HuH-7.5 (cell line): ENCODE data around the gene SPATA16.
"Not testable (repeated sequence)": the region's sequence is repeated elsewhere in the genome, so short reads cannot be mapped to it uniquely, and the experiment has no call there.

ENCODE experiments used
- DNase-seq: peaks from one replicate; pipeline ENCODE4 v3.0.0; 2011; ENCODE audit warnings: low spot score

SPATA16 gene

GRCh38 chr3:173058229-173058628, 82.8 kb downstream of the SPATA16 start:
- no peak for DNase-seq

- no peak for DNase-seq
Measured at GRCh38 chr3:173055228-173055933, 85.7 kb downstream of the SPATA16 start.

- DNase-seq = no peak
Measured at GRCh38 chr3:173049360-173049759, 91.7 kb downstream of the SPATA16 start.

- no peak for DNase-seq
Measured at GRCh38 chr3:173045770-173046382, 95.2 kb downstream of the SPATA16 start.

- DNase-seq = no peak
Measured at GRCh38 chr3:173044998-173045397, 96.0 kb downstream of the SPATA16 start.

- no peak for DNase-seq
Measured at GRCh38 chr3:173043757-173044156, 97.3 kb downstream of the SPATA16 start.

- no peak for DNase-seq
Measured at GRCh38 chr3:173038484-173038871, 102.6 kb downstream of the SPATA16 start.

GRCh38 chr3:173037840-173038483, 103.1 kb downstream of the SPATA16 start:
- no peak for DNase-seq

GRCh38 chr3:173030273-173030672, 110.8 kb downstream of the SPATA16 start:
- DNase-seq = no peak

GRCh38 chr3:173028351-173028750, 112.7 kb downstream of the SPATA16 start:
- DNase-seq = no peak

- no peak for DNase-seq
Measured at GRCh38 chr3:173027429-173027828, 113.6 kb downstream of the SPATA16 start.

- DNase-seq = no peak
Measured at GRCh38 chr3:173025941-173026340, 115.1 kb downstream of the SPATA16 start.

- DNase-seq = no peak
Measured at GRCh38 chr3:173021547-173022185, 119.4 kb downstream of the SPATA16 start.

- DNase-seq = not testable (repeated sequence)
Measured at GRCh38 chr3:173020128-173020527, 120.9 kb downstream of the SPATA16 start.

- DNase-seq = no peak
Measured at GRCh38 chr3:173019378-173019777, 121.7 kb downstream of the SPATA16 start.

- DNase-seq = no peak
Measured at GRCh38 chr3:173018758-173019157, 122.3 kb downstream of the SPATA16 start.

- DNase-seq = no peak
Measured at GRCh38 chr3:173013219-173013832, 127.7 kb downstream of the SPATA16 start.

GRCh38 chr3:173009410-173009809, 131.6 kb downstream of the SPATA16 start:
- DNase-seq = no peak

- no peak for DNase-seq
Measured at GRCh38 chr3:173008978-173009377, 132.1 kb downstream of the SPATA16 start.

GRCh38 chr3:173007079-173007723, 133.8 kb downstream of the SPATA16 start:
- DNase-seq = no peak

- no peak for DNase-seq
Measured at GRCh38 chr3:173006006-173006405, 135.0 kb downstream of the SPATA16 start.

- no peak for DNase-seq
Measured at GRCh38 chr3:173004681-173005080, 136.4 kb downstream of the SPATA16 start.
